Glomerular endothelial cell (primary cell): ENCODE measurements around the gene CLINT1. TPM values are rescaled to one million over a fixed set of nuclear protein-coding genes. Genes with fewer than 3 reads are reported as not detected.
"Not testable (repeated sequence)": the region's sequence is repeated elsewhere in the genome, so short reads cannot be mapped to it uniquely, and the experiment has no call there.

Experiments used
- DNase-seq: peaks from one replicate; pipeline ENCODE4 v3.0.0-alpha.2; 2011; ENCODE audit warnings: low read depth, low spot score; ENCODE audit errors: extremely low read depth
- total RNA-seq: library from RNA; depleted of rRNA; stranded (reverse); fragments of >200 nt; gene quantifications from 2 replicates; pipeline ENCODE4 v1.2.3, GENCODE V29; 2015

The CLINT1 gene
- total RNA-seq, 1 donor from 2014 or later: 83.0 TPM

- DNase-seq: no peak
These were observed 5.1 kb upstream of the CLINT1 start for GRCh38 chr5:157864067-157864466.

- no peak for DNase-seq
These were observed 3.4 kb upstream of the CLINT1 start for GRCh38 chr5:157862183-157862851.

GRCh38 chr5:157860898-157861890, 2.2 kb upstream of the CLINT1 start:
- no peak for DNase-seq

- DNase-seq: no peak
These were observed 256 bp upstream of the CLINT1 start for GRCh38 chr5:157859227-157859575.

GRCh38 chr5:157857816-157858526, 974 bp downstream of the CLINT1 start:
- DNase-seq: no peak

GRCh38 chr5:157855404-157855994, 3.4 kb downstream of the CLINT1 start:
- peak; percentile 18 for DNase-seq

GRCh38 chr5:157853365-157853764, 5.6 kb downstream of the CLINT1 start:
- DNase-seq: not testable (repeated sequence)

- DNase-seq: no peak
These were observed 12.9 kb downstream of the CLINT1 start for GRCh38 chr5:157845914-157846598.

- no peak for DNase-seq
These were observed 16.2 kb downstream of the CLINT1 start for GRCh38 chr5:157842787-157843186.

- no peak for DNase-seq
These were observed 16.8 kb downstream of the CLINT1 start for GRCh38 chr5:157842185-157842584.

- DNase-seq: no peak
These were observed 19.7 kb downstream of the CLINT1 start for GRCh38 chr5:157839157-157839795.

- DNase-seq: no peak
These were observed 22.7 kb downstream of the CLINT1 start for GRCh38 chr5:157836121-157836753.

- no peak for DNase-seq
These were observed 23.9 kb downstream of the CLINT1 start for GRCh38 chr5:157835041-157835440.

- DNase-seq: no peak
These were observed 29.9 kb downstream of the CLINT1 start for GRCh38 chr5:157828944-157829639.

GRCh38 chr5:157828105-157828943, 30.6 kb downstream of the CLINT1 start:
- DNase-seq: no peak

- no peak for DNase-seq
These were observed 31.5 kb downstream of the CLINT1 start for GRCh38 chr5:157827423-157827822.

GRCh38 chr5:157823655-157824054, 35.3 kb downstream of the CLINT1 start:
- no peak for DNase-seq
